Gastroesophageal sphincter (tissue), 4 donors: ENCODE data around the gene OR2AT4. TPM values are rescaled to one million over a fixed set of nuclear protein-coding genes. Genes with fewer than 3 reads are reported as not detected.
"Not testable (repeated sequence)": the region's sequence is repeated elsewhere in the genome, so short reads cannot be mapped to it uniquely, and the experiment has no call there.

Experiments
- ATAC-seq: fragments of 150-250 bp; one replicate; pipeline ENCODE4 v1.9.1; 2016; ENCODE audit warnings: mild to moderate bottlenecking, moderate library complexity
- H3K27ac ChIP-seq, 4 donors: fragments of 200-600 bp; sonication (generic) in 3 of 4; 1 replicate in 3 of 4; 2 replicates in 1 of 4; pipeline ENCODE4 v1.5.1; 2016 to 2019
- H3K27me3 ChIP-seq: fragments of 200-600 bp; sonication (generic); one replicate; pipeline ENCODE4 v1.5.1; 2019
- H3K36me3 ChIP-seq, 2 donors: fragments of 200-600 bp; sonication (generic); one replicate each; pipeline ENCODE4 v1.5.1; 2019; ENCODE audit warnings: control low read depth in 1 of 2
- H3K4me1 ChIP-seq, 3 donors: fragments of 200-600 bp; sonication (generic); 1 replicate in 2 of 3; 2 replicates in 1 of 3; pipeline ENCODE4 v1.5.1; 2016 to 2019; ENCODE audit warnings: control low read depth in 2 of 3
- H3K4me3 ChIP-seq, 2 donors: fragments of 200-600 bp; sonication (generic); one replicate each; pipeline ENCODE4 v1.5.1; 2019; ENCODE audit warnings: mild to moderate bottlenecking in 1 of 2, moderate library complexity in 1 of 2
- H3K9me3 ChIP-seq, 3 donors: fragments of 200-600 bp; sonication (generic); one replicate each; pipeline ENCODE4 v1.5.1; 2017 to 2019; ENCODE audit warnings: control low read depth in 2 of 3
- EP300 ChIP-seq: sonication (generic); formaldehyde crosslinking; IDR thresholded peaks from one replicate; pipeline ENCODE4 v1.6.1; 2017; ENCODE audit warnings: antibody characterized with exemption, mild to moderate bottlenecking
- POLR2A ChIP-seq, 2 donors: fragments of 450-650 bp; IDR thresholded peaks; one replicate each; pipeline ENCODE4 v1.6.1; 2017; ENCODE audit warnings: antibody characterized with exemption in 2 of 2, mild to moderate bottlenecking in 2 of 2, moderate library complexity in 1 of 2
- POLR2AphosphoS5 ChIP-seq: sonication (generic); formaldehyde crosslinking; IDR thresholded peaks from one replicate; pipeline ENCODE4 v1.6.1; 2017; ENCODE audit warnings: antibody characterized with exemption
- WGBS, 2 donors: methylation state at CpG; one replicate each; pipeline ENCODE4 v1.1.5; 2018; ENCODE audit warnings: low coverage in 1 of 2; 5-methylcytosine and 5-hydroxymethylcytosine counted together
- total RNA-seq, 4 donors: library from RNA; depleted of rRNA; stranded (reverse); fragments of >200 nt; gene quantifications; one replicate each; pipeline ENCODE4 v1.1.0, GENCODE V29; 2016
- TF ChIP-seq, protein P1 (sequence below), 4 experiments: fragments of 200-600 bp in 2 of 4; fragments of 450-650 bp in 2 of 4; sonication (generic) in 1 of 4; IDR thresholded peaks; one replicate each; pipeline ENCODE4 v1.5.1; 2017 to 2019; ENCODE audit warnings: antibody characterized with exemption in 4 of 4, mild to moderate bottlenecking in 2 of 4, moderate library complexity in 2 of 4

OR2AT4 gene
- total RNA-seq, 4 donors from 2014 or later, result not detected

DNA sequence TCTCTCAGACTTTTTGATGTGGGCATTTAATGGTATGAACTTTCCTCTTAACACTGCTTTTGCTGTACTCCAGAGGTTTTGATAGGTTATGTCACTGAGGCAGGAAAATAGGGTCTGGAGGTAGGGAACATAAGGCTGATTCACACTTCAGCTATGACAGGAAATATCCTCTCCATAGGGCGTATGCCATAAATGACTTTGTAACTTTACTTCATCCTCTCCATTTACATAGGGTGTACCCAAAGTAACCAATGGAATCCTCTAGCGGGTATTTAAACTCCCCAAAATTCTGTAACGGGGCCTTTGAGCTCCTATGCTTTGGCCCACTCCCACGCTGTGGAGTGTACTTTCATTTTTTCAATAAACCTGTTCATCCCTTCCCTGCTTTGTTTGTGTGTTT, 49.5 kb downstream of the OR2AT4 start:
- no peaks in the 10 kb centered on the region for H3K36me3 ChIP-seq
- no peak for ATAC-seq
- H3K27me3 ChIP-seq, result no peaks in the 10 kb centered on the region
- no peak overlapping the region for H3K4me3 ChIP-seq
- no peak for TF ChIP-seq POLR2AphosphoS5
- TF ChIP-seq POLR2A (IDR thresholded peaks at IDR 0.05), result no peak
- TF ChIP-seq, protein P1, sequence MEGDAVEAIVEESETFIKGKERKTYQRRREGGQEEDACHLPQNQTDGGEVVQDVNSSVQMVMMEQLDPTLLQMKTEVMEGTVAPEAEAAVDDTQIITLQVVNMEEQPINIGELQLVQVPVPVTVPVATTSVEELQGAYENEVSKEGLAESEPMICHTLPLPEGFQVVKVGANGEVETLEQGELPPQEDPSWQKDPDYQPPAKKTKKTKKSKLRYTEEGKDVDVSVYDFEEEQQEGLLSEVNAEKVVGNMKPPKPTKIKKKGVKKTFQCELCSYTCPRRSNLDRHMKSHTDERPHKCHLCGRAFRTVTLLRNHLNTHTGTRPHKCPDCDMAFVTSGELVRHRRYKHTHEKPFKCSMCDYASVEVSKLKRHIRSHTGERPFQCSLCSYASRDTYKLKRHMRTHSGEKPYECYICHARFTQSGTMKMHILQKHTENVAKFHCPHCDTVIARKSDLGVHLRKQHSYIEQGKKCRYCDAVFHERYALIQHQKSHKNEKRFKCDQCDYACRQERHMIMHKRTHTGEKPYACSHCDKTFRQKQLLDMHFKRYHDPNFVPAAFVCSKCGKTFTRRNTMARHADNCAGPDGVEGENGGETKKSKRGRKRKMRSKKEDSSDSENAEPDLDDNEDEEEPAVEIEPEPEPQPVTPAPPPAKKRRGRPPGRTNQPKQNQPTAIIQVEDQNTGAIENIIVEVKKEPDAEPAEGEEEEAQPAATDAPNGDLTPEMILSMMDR (IDR thresholded peaks at IDR 0.05), result no peak
- TF ChIP-seq EP300, result no peak
- 87 to 89% methylated on average over 4 of the region's 4 CpGs for WGBS, 2 donors
- H3K9me3 ChIP-seq, result peaks cover 0 to 2% (median 0%) of the 10 kb centered on the region in 3 donors
- H3K27ac ChIP-seq, result no peak overlapping the region
- H3K4me1 ChIP-seq, result no peaks in the 10 kb centered on the region

DNA sequence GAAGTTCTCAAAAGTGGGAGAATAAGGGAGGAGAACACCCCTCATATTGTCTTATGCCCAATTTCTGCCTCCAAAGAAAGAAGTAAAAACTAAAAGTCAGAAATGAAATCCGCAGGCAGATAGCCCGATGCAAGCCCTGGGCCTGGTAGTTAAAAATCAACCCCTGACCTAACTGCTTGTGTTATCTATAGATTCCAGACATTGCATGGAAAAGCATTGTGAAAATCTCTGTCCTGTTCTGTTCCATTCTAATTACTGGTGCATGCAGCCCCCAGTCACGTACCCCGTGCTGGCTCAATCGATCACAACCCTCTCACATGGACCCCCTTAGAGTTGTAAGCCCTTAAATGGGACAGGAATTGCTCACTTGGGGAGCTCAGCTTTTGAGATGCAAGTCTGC, 50.0 kb downstream of the OR2AT4 start:
- H3K36me3 ChIP-seq, ATAC-seq, H3K4me3 ChIP-seq, H3K27ac ChIP-seq, H3K27me3 ChIP-seq, H3K4me1 ChIP-seq, H3K9me3 ChIP-seq: not testable (repeated sequence)
- 75 to 83% methylated on average over 4 to 5 of the region's 5 CpGs for WGBS, 2 donors

DNA sequence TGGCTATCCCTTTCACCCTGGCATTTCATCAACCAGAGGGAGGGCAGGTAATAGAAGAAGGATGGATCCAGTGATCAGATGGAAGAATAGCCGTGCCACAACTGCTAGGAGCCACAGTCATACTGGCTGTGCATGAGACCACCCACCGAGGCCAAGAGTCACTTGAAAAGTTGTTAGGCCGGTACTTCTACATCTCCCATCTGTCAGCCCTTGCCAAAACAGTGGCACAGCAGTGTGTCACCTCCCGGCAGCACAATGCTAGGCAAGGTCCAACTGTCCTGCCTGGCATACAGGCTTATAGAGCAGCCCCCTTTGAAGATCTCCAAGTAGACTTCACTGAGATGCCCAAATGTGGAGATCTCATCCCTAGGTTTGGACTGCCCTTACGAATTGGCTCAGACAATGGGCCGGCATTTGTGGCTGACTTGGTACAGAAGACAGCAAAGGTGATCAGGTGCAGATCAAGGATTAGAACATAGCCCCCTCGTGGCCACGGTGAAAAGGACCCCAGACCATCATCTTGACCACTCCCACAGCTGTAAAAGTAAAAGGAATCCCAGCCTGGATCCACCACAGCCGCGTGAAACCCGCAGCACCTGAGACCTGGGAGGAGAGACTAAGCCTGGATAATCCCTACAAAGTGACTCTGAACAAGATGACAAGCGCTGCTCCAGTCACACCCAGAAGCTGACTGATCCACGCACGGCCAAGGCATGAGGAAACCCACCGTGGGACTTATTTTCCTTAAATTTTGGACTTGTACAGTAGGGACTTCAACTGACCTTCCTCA, 52.1 kb downstream of the OR2AT4 start:
- not testable (repeated sequence) for H3K27ac ChIP-seq, H3K4me1 ChIP-seq, H3K36me3 ChIP-seq, H3K9me3 ChIP-seq, H3K27me3 ChIP-seq, ATAC-seq, H3K4me3 ChIP-seq
- WGBS, 2 donors, result 73% methylated on average over 5 of the region's 15 CpGs; no CpG with 5 or more reads in 1 of the 2 donors

DNA sequence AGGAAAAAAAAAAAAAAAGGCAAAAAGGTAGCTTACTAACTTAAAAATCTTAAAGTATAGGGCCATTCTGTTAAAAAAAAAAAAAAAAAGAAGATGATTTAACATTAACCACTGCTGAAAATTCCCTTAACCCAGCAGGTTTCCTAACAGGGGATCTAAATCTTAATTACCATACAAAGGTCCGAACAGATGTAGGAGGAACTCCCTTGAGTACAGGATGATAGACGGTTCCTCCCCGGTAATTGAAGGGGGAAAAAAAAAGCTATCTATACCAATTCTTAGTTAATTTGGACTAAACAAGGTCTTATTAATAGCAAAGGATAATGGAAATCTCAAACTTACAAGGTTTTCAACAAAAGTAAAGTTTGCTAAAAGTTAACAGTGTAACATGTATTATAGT, 54.9 kb downstream of the OR2AT4 start:
- ATAC-seq, H3K4me1 ChIP-seq, H3K9me3 ChIP-seq, H3K4me3 ChIP-seq, H3K27me3 ChIP-seq, H3K27ac ChIP-seq, H3K36me3 ChIP-seq: not testable (repeated sequence)
- WGBS, 2 donors, result 18 to 44% methylated on average over 3 of the region's 3 CpGs

DNA sequence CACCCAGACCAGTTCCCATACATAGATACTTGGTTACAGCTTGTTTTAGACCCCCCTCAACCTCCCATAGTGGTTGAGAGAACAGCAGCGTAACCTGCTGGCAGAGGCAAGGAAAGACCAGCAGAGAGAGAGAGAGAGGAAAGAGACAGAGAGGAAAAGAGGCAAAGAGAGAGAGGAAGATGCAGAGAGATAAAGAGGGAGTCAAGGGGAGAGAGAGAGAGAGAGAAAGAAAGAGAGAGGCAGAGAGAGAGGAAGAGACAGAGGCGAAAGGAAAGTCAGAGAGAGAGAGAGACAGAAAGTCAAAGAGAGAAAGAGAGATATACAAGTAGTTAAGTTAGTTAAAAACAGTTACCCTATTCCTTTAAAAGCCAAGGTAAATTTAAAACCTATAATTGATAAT, 55.4 kb downstream of the OR2AT4 start:
- Histone ChIP-seq H3K36me3 (no peaks in the 10 kb centered on the region), H3K27ac (no peak overlapping the region), H3K4me1 (no peaks in the 10 kb centered on the region), H3K27me3 (no peaks in the 10 kb centered on the region), H3K4me3 (no peak overlapping the region), H3K9me3 (no peaks in the 10 kb centered on the region)
- TF ChIP-seq POLR2A (IDR thresholded peaks at IDR 0.05) (no peak), POLR2AphosphoS5 (no peak), EP300 (no peak)
- TF ChIP-seq, protein P1 (IDR thresholded peaks at IDR 0.05), result no peak
- ATAC-seq, result no peak
- 88 to 93% methylated on average over 2 of the region's 2 CpGs for WGBS, 2 donors

DNA sequence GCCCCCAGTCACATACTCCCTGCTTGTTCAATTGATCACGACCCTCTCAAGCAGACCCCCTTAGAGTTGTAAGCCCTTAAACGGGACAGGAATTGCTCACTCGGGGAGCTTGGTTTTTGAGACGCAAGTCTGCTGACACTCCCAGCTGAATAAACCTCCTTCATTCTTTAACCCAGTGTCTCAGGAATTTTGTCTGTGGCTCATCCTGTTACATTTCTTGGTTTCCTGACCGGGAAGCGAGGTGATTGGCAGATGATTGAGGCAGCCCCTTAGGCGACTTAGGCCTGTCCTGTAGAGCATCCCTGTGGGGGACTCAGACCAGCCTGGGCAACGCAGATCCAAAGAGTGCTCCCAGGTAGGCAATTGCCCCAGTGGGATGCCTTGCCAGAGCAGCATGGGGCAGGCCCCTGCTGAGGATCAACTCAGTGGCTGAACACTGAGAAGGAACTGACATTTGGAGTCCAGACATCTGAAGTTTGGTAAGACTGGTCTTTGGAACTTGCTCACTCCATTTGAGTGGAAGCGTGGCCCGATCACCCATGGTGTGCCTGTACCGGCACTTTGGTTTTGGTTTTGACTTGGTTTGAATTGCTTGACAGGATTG, 56.4 kb downstream of the OR2AT4 start:
- TF ChIP-seq POLR2A (IDR thresholded peaks at IDR 0.05) (no peak), EP300 (no peak), POLR2AphosphoS5 (no peak)
- TF ChIP-seq, protein P1 (IDR thresholded peaks at IDR 0.05), result no peak
- no peaks in the 10 kb centered on the region for H3K4me1 ChIP-seq
- H3K9me3 ChIP-seq, result no peaks in the 10 kb centered on the region
- H3K4me3 ChIP-seq, result no peak overlapping the region
- 86 to 92% methylated on average over 4 to 6 of the region's 11 CpGs for WGBS, 2 donors
- ATAC-seq, result no peak
- no peaks in the 10 kb centered on the region for H3K36me3 ChIP-seq
- no peak overlapping the region for H3K27ac ChIP-seq
- no peaks in the 10 kb centered on the region for H3K27me3 ChIP-seq
